HEK293T (cell line): ENCODE results near the gene PCDHA7.

Experiments
- CTCF ChIA-PET: fragments of 350-600 bp; formaldehyde crosslinking; extraction: SDS; loops from one replicate; lab custom pipeline; 2021; ENCODE audit warnings: antibody characterized with exemption, inconsistent platforms; lab: Yijun Ruan, JAX
- POLR2A ChIA-PET: fragments of 350-600 bp; formaldehyde crosslinking; extraction: SDS; loops from one replicate; lab custom pipeline; 2020; ENCODE audit warnings: antibody characterized with exemption, inconsistent platforms; lab: Yijun Ruan, JAX
- DNase-seq: peaks from one replicate; pipeline ENCODE4 v3.0.0; 2012; ENCODE audit warnings: mixed read lengths; ENCODE audit errors: extremely low spot score
- BHLHE40 ChIP-seq: fragments of 450-650 bp; IDR thresholded peaks from 2 replicates; pipeline ENCODE4 v1.6.1; 2016; ENCODE audit warnings: mild to moderate bottlenecking, moderate library complexity, borderline replicate concordance
- CTBP1 ChIP-seq: fragments of 450-650 bp; IDR thresholded peaks from 2 replicates; pipeline ENCODE4 v1.6.1; 2016; ENCODE audit warnings: borderline replicate concordance
- FOXK2 ChIP-seq: fragments of 450-650 bp; IDR thresholded peaks from 2 replicates; pipeline ENCODE4 v1.6.1; 2016; ENCODE audit warnings: mild to moderate bottlenecking
- HDGF ChIP-seq: fragments of 450-650 bp; IDR thresholded peaks from 2 replicates; pipeline ENCODE4 v1.6.1; 2017; ENCODE audit warnings: antibody characterized with exemption, borderline replicate concordance
- LEF1 ChIP-seq: fragments of 450-650 bp; IDR thresholded peaks from 2 replicates; pipeline ENCODE4 v1.6.1; 2017; ENCODE audit warnings: mild to moderate bottlenecking, borderline replicate concordance
- SUZ12 ChIP-seq: fragments of 450-650 bp; IDR thresholded peaks from 2 replicates; pipeline ENCODE4 v1.6.1; 2016; ENCODE audit warnings: mild to moderate bottlenecking
- TARDBP ChIP-seq: fragments of 450-650 bp; IDR thresholded peaks from 2 replicates; pipeline ENCODE4 v1.6.1; 2016
- ZNF384 ChIP-seq: fragments of 450-650 bp; IDR thresholded peaks from 2 replicates; pipeline ENCODE4 v1.6.1; 2016

The PCDHA7 gene

GRCh38 chr5:140883927-140884697 lies 50.0 kb downstream of the PCDHA7 start:
- ChIA-PET CTCF (no interaction called here), POLR2A (no interaction called here)
- no peak for DNase-seq
- no peak for TF ChIP-seq FOXK2
- no peak for TF ChIP-seq SUZ12
- no peak for TF ChIP-seq CTBP1
- no peak for TF ChIP-seq ZNF384
- no peak for TF ChIP-seq HDGF
- no peak for TF ChIP-seq LEF1
- no peak for TF ChIP-seq TARDBP
- TF ChIP-seq BHLHE40, result no peak
